NB4 (cell line): ENCODE results near the gene RCOR3.

ENCODE experiments used
- DNase-seq: peaks from one replicate; pipeline ENCODE4 v3.0.0; 2010; ENCODE audit warnings: low read depth
- H3K4me3 ChIP-seq: one replicate; pipeline ENCODE4 v1.5.1; 2011; ENCODE audit warnings: mild to moderate bottlenecking, low read depth, low read length, moderate library complexity
- MYC ChIP-seq: IDR thresholded peaks from 2 replicates; pipeline ENCODE4 v1.6.1; 2011; ENCODE audit warnings: low read depth, low read length
- POLR2A ChIP-seq: IDR thresholded peaks from 2 replicates; pipeline ENCODE4 v1.6.1; 2011; ENCODE audit warnings: mild to moderate bottlenecking; ENCODE audit not compliant: insufficient read length; ENCODE audit errors: extremely low read depth
- TF ChIP-seq, protein P1 (sequence below): IDR thresholded peaks from 2 replicates; pipeline ENCODE4 v1.6.1; 2011; ENCODE audit warnings: low read depth, low read length
- TF ChIP-seq, protein P2 (sequence below): IDR thresholded peaks from one replicate; pipeline ENCODE4 v1.5.1; 2012; ENCODE audit warnings: low read depth, low read length

The RCOR3 gene

DNA sequence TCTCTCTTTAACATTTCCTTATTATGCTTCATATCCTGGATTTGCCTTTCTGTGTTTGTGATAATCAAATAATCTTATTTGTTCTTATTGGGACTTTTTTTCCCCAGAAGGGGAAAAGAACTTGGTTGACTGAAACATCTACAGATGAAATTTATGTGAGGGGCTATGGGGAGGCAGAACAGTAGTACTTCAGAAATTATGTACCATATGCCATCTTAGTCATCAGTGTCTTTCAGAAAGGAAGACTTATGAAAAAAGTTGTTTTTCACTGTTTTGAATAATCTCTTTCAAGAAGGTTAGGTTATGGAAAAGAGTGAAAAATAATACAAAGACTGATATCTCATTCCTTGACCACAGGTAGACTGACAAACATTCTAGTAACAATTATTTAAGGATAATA is 37.2 kb downstream of the RCOR3 start:
- no peak for TF ChIP-seq POLR2A
- no peak overlapping the region for H3K4me3 ChIP-seq
- no peak for DNase-seq

DNA sequence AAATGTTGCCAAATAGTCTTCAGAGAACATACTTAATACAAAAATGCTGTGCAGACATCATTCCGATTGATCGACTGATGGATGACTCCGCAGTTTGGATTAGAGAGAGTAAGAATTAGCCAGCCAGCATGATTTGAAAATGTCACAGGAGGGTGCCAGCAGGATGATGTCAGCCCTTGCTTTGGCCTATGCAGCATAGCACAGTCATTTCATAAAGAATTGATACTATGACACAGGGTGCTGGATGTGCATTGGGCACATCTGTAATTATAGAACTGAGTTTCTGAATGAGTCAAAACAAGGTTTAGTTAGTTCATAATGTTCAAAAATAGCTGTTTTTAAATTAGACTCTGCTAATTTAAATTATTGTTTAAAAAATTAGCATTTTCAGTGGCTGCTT is 45.9 kb downstream of the RCOR3 start:
- TF ChIP-seq, protein P1, sequence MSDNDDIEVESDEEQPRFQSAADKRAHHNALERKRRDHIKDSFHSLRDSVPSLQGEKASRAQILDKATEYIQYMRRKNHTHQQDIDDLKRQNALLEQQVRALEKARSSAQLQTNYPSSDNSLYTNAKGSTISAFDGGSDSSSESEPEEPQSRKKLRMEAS: no peak
- TF ChIP-seq MYC (no peak), POLR2A (no peak)
- TF ChIP-seq, protein P2, sequence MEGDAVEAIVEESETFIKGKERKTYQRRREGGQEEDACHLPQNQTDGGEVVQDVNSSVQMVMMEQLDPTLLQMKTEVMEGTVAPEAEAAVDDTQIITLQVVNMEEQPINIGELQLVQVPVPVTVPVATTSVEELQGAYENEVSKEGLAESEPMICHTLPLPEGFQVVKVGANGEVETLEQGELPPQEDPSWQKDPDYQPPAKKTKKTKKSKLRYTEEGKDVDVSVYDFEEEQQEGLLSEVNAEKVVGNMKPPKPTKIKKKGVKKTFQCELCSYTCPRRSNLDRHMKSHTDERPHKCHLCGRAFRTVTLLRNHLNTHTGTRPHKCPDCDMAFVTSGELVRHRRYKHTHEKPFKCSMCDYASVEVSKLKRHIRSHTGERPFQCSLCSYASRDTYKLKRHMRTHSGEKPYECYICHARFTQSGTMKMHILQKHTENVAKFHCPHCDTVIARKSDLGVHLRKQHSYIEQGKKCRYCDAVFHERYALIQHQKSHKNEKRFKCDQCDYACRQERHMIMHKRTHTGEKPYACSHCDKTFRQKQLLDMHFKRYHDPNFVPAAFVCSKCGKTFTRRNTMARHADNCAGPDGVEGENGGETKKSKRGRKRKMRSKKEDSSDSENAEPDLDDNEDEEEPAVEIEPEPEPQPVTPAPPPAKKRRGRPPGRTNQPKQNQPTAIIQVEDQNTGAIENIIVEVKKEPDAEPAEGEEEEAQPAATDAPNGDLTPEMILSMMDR: no peak
- H3K4me3 ChIP-seq: no peak overlapping the region
- DNase-seq: no peak

DNA sequence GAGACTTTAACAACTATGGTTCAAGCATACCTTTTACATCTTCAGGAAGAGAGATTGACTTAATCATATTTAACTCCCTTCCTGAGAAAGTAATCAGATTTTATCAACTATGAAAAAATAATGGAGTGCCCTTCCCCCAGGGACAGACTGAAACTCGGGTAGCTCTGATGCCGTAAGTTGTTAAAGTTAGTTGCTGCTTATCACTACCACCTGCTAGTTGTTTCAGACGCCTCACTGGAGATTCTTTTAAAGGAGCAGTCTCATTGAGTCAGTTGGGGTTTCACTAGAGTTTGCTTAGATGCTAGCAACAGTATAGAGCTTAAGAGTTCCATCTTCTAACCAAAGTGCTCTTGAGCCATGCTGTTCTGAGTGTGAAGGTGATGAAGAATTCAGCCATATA is 50.5 kb downstream of the RCOR3 start:
- TF ChIP-seq POLR2A (no peak), MYC (no peak)
- TF ChIP-seq, protein P2: no peak
- TF ChIP-seq, protein P1: no peak
- no peak for DNase-seq
- H3K4me3 ChIP-seq: no peak overlapping the region

DNA sequence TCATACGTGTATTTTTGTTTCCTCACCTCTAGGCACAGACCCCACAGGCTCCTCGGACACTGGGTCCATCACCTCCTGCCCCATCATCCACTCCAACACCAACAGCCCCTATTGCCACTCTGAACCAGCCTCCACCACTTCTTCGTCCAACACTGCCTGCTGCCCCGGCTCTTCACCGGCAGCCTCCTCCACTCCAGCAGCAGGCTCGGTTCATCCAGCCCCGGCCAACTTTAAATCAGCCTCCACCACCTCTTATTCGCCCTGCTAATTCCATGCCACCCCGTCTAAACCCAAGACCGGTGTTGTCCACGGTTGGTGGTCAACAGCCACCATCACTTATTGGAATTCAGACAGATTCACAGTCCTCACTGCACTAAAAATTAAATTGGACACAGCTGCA is 54.2 kb downstream of the RCOR3 start:
- no peak for TF ChIP-seq POLR2A
- TF ChIP-seq, protein P2: no peak
- TF ChIP-seq, protein P1: no peak
- no peak for TF ChIP-seq MYC
- DNase-seq: no peak
- no peak overlapping the region for H3K4me3 ChIP-seq

DNA sequence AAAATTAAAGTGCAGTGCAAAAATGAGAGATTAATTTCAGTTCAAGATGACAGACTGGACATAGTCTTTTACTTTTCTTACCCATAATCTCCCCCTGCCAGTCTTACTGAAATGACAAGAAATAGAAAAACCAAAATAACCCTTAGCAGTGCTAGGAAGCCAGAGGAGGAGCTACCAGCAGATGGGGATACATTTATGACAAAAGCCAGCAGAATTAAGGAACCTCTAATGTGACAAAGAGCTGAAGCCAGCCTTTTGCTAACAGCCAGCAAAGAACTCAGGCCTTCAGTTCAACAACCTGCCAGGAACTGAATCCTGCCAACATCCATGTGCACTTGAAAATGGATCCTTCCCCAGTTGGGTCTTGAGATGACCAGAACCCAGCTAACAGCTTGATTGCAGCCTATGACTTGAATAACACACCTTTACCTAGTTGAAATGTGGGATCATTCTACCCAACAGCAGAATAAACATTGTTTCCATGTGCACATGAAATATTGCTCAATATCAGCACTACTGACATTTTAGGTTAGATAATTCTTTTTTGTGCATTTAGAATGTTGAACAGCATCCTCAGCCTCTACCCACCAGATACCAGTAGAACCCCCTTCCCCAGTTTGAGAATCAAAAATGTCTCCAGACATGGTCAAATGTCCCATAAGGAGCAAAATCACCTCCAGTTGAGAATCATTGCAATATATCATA is 59.6 kb downstream of the RCOR3 start:
- no peak for TF ChIP-seq MYC
- TF ChIP-seq, protein P1: no peak
- no peak for TF ChIP-seq POLR2A
- TF ChIP-seq, protein P2: no peak
- DNase-seq: peak; percentile 27
- no peak overlapping the region for H3K4me3 ChIP-seq

DNA sequence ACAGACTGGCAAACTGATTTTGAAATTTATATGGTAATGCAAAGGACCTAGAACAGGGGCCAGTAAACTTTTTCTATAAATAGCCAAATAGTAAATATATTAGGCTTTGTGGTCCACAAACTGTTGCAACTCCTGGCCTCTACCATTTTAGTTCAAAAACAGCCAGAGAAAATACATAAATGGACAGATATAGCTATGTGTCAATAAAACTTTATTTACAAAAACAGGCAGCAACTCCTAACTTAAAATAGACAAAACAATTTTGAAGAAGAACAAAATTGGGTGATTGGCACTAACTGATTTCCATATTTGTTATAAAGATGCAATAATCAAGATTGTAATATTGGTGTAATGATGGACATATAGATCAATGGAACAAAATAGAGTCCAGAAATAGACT is 60.7 kb downstream of the RCOR3 start:
- DNase-seq: no peak
- TF ChIP-seq, protein P2: no peak
- no peak for TF ChIP-seq POLR2A
- TF ChIP-seq, protein P1: no peak
- TF ChIP-seq MYC: no peak

More for the DNA sequence above, 60.7 kb downstream of the RCOR3 start:
- no peak overlapping the region for H3K4me3 ChIP-seq
